GM12878 (cell line): ENCODE data around the gene UXT. TPM values are rescaled to one million over a fixed set of nuclear protein-coding genes. Genes with fewer than 3 reads are reported as not detected.

Experiments
- ATAC-seq: fragments of 200-7000 bp; cut with Tn5 transposase; 3 replicates; pipeline ENCODE4 v1.9.1; 2020; ENCODE audit warnings: mild to moderate bottlenecking, moderate library complexity
- BruUV-seq: library from RNA; stranded (reverse); fragments of 400-500 nt; replicated peaks from 2 replicates; lab custom pipeline; 2021; lab: Mats Ljungman, UMichigan
- CTCF ChIA-PET: fragments of 300-600 bp; sonication (Branson Sonifier 250); formaldehyde crosslinking; extraction: SDS; loops from one replicate; lab custom pipeline; 2021; ENCODE audit warnings: inconsistent platforms; lab: Yijun Ruan, JAX
- POLR2A ChIA-PET: fragments of 350-600 bp; formaldehyde crosslinking; extraction: SDS; loops from one replicate; lab custom pipeline; 2021; ENCODE audit warnings: inconsistent platforms; lab: Charles Lee
- RAD21 ChIA-PET: fragments of 300-600 bp; sonication (Branson Sonifier 250); formaldehyde crosslinking; loops from one replicate; lab custom pipeline; 2023; ENCODE audit warnings: antibody characterized with exemption; ENCODE audit not compliant: unreplicated experiment; lab: Charles Lee
- SMC1A ChIA-PET: fragments of 300-600 bp; sonication (Branson Sonifier 250); formaldehyde crosslinking; loops from one replicate; lab custom pipeline; 2023; ENCODE audit not compliant: unreplicated experiment, uncharacterized antibody; lab: Charles Lee
- DNase-seq: peaks from one replicate; pipeline ENCODE4 v3.0.0-alpha.2; 2011; ENCODE audit warnings: low read depth, low spot score
- FAIRE-seq: peaks from 3 replicates; lab custom pipeline; 2011; peaks lifted over from hg19 to GRCh38; lab: Jason Lieb, UNC
- H2AFZ ChIP-seq: 2 replicates; pipeline ENCODE4 v1.6.0; 2011; ENCODE audit warnings: low read depth, low read length, control low read depth; ENCODE audit not compliant: control insufficient read depth
- H3K27ac ChIP-seq: 2 replicates; pipeline ENCODE4 v1.5.1; 2011; ENCODE audit warnings: control low read depth; ENCODE audit not compliant: control insufficient read depth, insufficient read depth
- H3K27me3 ChIP-seq, 2 experiments: replicated peaks in 1 of 2; 2 replicates each; pipeline versions ENCODE4 v1.6.0 to v1.6.1; 2011; ENCODE audit warnings: low read length in 1 of 2; ENCODE audit not compliant: control insufficient read depth in 2 of 2, insufficient read depth in 2 of 2
- H3K36me3 ChIP-seq, 2 experiments: 2 replicates each; pipeline ENCODE4 v1.5.1; 2011; ENCODE audit warnings: low read length in 1 of 2; ENCODE audit not compliant: control insufficient read depth in 2 of 2, insufficient read depth in 2 of 2
- H3K4me1 ChIP-seq: 2 replicates; pipeline ENCODE4 v1.6.1; 2011; ENCODE audit warnings: mild to moderate bottlenecking, low read length, moderate library complexity, mixed read lengths; ENCODE audit not compliant: control insufficient read depth, insufficient read depth
- H3K4me2 ChIP-seq: 2 replicates; pipeline ENCODE4 v1.6.0; 2011; ENCODE audit warnings: control low read depth; ENCODE audit not compliant: control insufficient read depth, insufficient read depth
- H3K4me3 ChIP-seq: fragments of 200-600 bp; sonication (generic); 2 replicates; pipeline ENCODE4 v1.5.1; 2016
- H3K79me2 ChIP-seq: 2 replicates; pipeline ENCODE4 v1.6.0; 2011; ENCODE audit warnings: low read length; ENCODE audit not compliant: control insufficient read depth, insufficient read depth
- H3K9ac ChIP-seq: 2 replicates; pipeline ENCODE4 v1.8.0; 2011; ENCODE audit warnings: low read length, control low read depth, mixed read lengths; ENCODE audit not compliant: control insufficient read depth, insufficient read depth
- H3K9me3 ChIP-seq: replicated peaks from 3 replicates; pipeline ENCODE4 v1.5.1; 2011; ENCODE audit warnings: mild to moderate bottlenecking, low read length; ENCODE audit not compliant: control insufficient read depth, insufficient read depth
- H4K20me1 ChIP-seq: 2 replicates; pipeline ENCODE4 v1.6.0; 2011; ENCODE audit not compliant: control insufficient read depth, insufficient read depth
- CBFB ChIP-seq: IDR thresholded peaks from 2 replicates; pipeline ENCODE4 v1.6.1; 2016; ENCODE audit warnings: antibody characterized with exemption, low read depth
- CTCF ChIP-seq, 3 experiments: IDR thresholded peaks in 2 of 3; conservative IDR thresholded peaks in 1 of 3; 2 replicates each; pipeline ENCODE4 v1.5.1; 2011; ENCODE audit warnings: low read depth in 3 of 3, low read length in 3 of 3, mild to moderate bottlenecking in 3 of 3, control low read depth in 2 of 3, moderate library complexity in 2 of 3, inconsistent platforms in 1 of 3, mixed read lengths in 1 of 3; ENCODE audit not compliant: control insufficient read depth in 2 of 3, insufficient read depth in 1 of 3; ENCODE audit errors: extremely low read depth in 1 of 3
- E4F1 ChIP-seq: fragments of 450-650 bp; IDR thresholded peaks from 2 replicates; pipeline ENCODE4 v1.6.1; 2018; ENCODE audit warnings: borderline replicate concordance, mild to moderate bottlenecking; ENCODE audit not compliant: partially characterized antibody
- FOXK2 ChIP-seq: fragments of 450-650 bp; IDR thresholded peaks from 2 replicates; pipeline ENCODE4 v1.6.1; 2017; ENCODE audit warnings: mild to moderate bottlenecking, moderate library complexity
- IKZF1 ChIP-seq: fragments of 450-650 bp; conservative IDR thresholded peaks from 2 replicates; pipeline ENCODE4 v1.6.1; 2017; ENCODE audit warnings: antibody characterized with exemption, mild to moderate bottlenecking
- IRF4 ChIP-seq: IDR thresholded peaks from 2 replicates; pipeline ENCODE4 v1.6.1; 2011; ENCODE audit warnings: low read depth, low read length
- JUND ChIP-seq: IDR thresholded peaks from 2 replicates; pipeline ENCODE4 v1.6.1; 2012; ENCODE audit warnings: low read depth, mild to moderate bottlenecking, low read length, improper control_type of control experiment, moderate library complexity
- MTA3 ChIP-seq: IDR thresholded peaks from 2 replicates; pipeline ENCODE4 v1.6.1; 2012; ENCODE audit warnings: low read length, inconsistent platforms, borderline replicate concordance
- NFXL1 ChIP-seq: fragments of 450-650 bp; IDR thresholded peaks from 2 replicates; pipeline ENCODE4 v1.6.1; 2017; ENCODE audit warnings: antibody characterized with exemption, mild to moderate bottlenecking, borderline replicate concordance
- NRF1 ChIP-seq: conservative IDR thresholded peaks from 2 replicates; pipeline ENCODE4 v1.6.1; 2011; ENCODE audit warnings: mild to moderate bottlenecking, low read depth, low read length, improper control_type of control experiment
- PAX5 ChIP-seq: IDR thresholded peaks from 2 replicates; pipeline ENCODE4 v1.6.1; 2011; ENCODE audit warnings: low read depth, low read length, borderline replicate concordance
- TBL1XR1 ChIP-seq: IDR thresholded peaks from 2 replicates; pipeline ENCODE4 v1.6.1; 2012; ENCODE audit warnings: low read depth, low read length, improper control_type of control experiment
- ZNF217 ChIP-seq: fragments of 450-650 bp; IDR thresholded peaks from 2 replicates; pipeline ENCODE4 v1.6.1; 2017; ENCODE audit warnings: antibody characterized with exemption, mild to moderate bottlenecking
- WGBS: methylation state at CpG from one replicate; pipeline ENCODE4 v1.1.6; 2016; ENCODE audit warnings: low lambda C conversion rate; ENCODE audit not compliant: insufficient replicate concordance, insufficient coverage; ENCODE audit errors: missing lambda C conversion rate; 5-methylcytosine and 5-hydroxymethylcytosine counted together
- in situ Hi-C: fragments of 300-500 bp; cut with MboI; formaldehyde crosslinking; loops from 9 replicates; pipeline ENCODE4 v1.14.3; 2018; ENCODE audit warnings: mixed read lengths
- intact Hi-C: fragments of 100-400 bp; cut with micrococcal nuclease; formaldehyde crosslinking; loops from one replicate; pipeline ENCODE4 v1.14.2; 2022; ENCODE audit not compliant: unreplicated experiment
- polyA plus RNA-seq, 11 experiments: library from polyadenylated mRNA; depleted of rRNA in 4 of 11; unstranded in 6 of 11; stranded (reverse) in 5 of 11; fragments of >200 nt; fragmentation: Nextera tagmentation in 4 of 11; fragmentation: Illumina TruSeq in 1 of 11; extraction: Ambion mirVana in 4 of 11; extraction: Trizol in 1 of 11; gene quantifications; 1 replicate in 1 of 11; 2 replicates in 10 of 11; pipeline versions ENCODE4 v1.2.1 to v1.2.3, GENCODE V29; 2011 to 2016; ENCODE audit warnings: inconsistent platforms in 2 of 11, missing spikeins in 2 of 11, low read depth in 1 of 11
- total RNA-seq, 4 experiments: library from RNA; depleted of rRNA in 3 of 4; stranded (reverse); fragments of >200 nt in 3 of 4; fragmentation: Illumina TruSeq in 1 of 4; extraction: Trizol in 1 of 4; gene quantifications; 2 replicates each; pipeline versions ENCODE4 v1.2.1 to v1.2.3, GENCODE V29; 2013 to 2021

Gene UXT
- total and polyA plus RNA-seq, 10 of the 15 experiments (the other 5 are each of a cell fraction or from before 2014, with no cell fraction given) = 105 to 245 (median 206) TPM

- no peak overlapping the region for H3K27ac ChIP-seq
- no peaks in the 10 kb centered on the region for H3K9me3 ChIP-seq
- no peaks in the 10 kb centered on the region for H3K4me1 ChIP-seq
- 44% methylated on average over 4 of the region's 4 CpGs for whole genome bisulfite sequencing
- FAIRE-seq = no peak
- H3K4me2 ChIP-seq = no peak overlapping the region
- ChIA-PET POLR2A (no interaction called here), SMC1A (no interaction called here), CTCF (no interaction called here), RAD21 (no interaction called here)
- no peaks in the 10 kb centered on the region for H3K36me3 ChIP-seq
- H3K9ac ChIP-seq = no peak overlapping the region
- H2AFZ ChIP-seq = no peak overlapping the region
- H3K4me3 ChIP-seq = no peak overlapping the region
- intact Hi-C loops (no loop called here), in situ Hi-C loops (no loop called here)
- BruUV-seq = no TSS peak
- no peaks in the 10 kb centered on the region for H3K27me3 ChIP-seq
- TF ChIP-seq FOXK2 (no peak), NFXL1 (no peak), IKZF1 (no peak), IRF4 (no peak), E4F1 (no peak), CBFB (no peak), PAX5 (no peak), MTA3 (no peak), CTCF (IDR thresholded peaks at IDR 0.05 in 2 of 3, conservative IDR thresholded peaks at IDR 0.05 in 1 of 3; ENCODE audit: control insufficient read depth in 2 of 3, extremely low read depth in 1 of 3, insufficient read depth in 1 of 3, low read depth in 3 of 3, low read length in 3 of 3) (no peak), NRF1 (no peak), TBL1XR1 (no peak), ZNF217 (no peak), JUND (no peak)
- TF ChIP-seq, all 136 proteins: peak for 0
- Histone ChIP-seq H3K79me2 (no peaks in the 10 kb centered on the region), H4K20me1 (no peaks in the 10 kb centered on the region)
- DNase-seq (no peak), ATAC-seq (no peak)
Measured at GRCh38 chrX:47610511-47610910, 48.5 kb downstream of the UXT start.
